PC-3 (cell line): Measurements from ENCODE around the gene SH3GL2. TPM values are rescaled to one million over a fixed set of nuclear protein-coding genes. Genes with fewer than 3 reads are reported as not detected.

ENCODE experiments used
- ATAC-seq: fragments of 200-7000 bp; cut with Tn5 transposase; 2 replicates; pipeline ENCODE4 v1.9.1; 2020; ENCODE audit warnings: mild to moderate bottlenecking, moderate library complexity
- BruUV-seq: library from RNA; stranded (reverse); fragments of 400-500 nt; replicated peaks from 2 replicates; lab custom pipeline; 2021; lab: Mats Ljungman, UMichigan
- CTCF ChIA-PET: fragments of 300-600 bp; sonication (Branson Sonifier 250); formaldehyde crosslinking; loops from one replicate; lab custom pipeline; 2022; ENCODE audit warnings: antibody characterized with exemption; lab: Charles Lee
- POLR2A ChIA-PET: fragments of 300-600 bp; sonication (Branson Sonifier 250); formaldehyde crosslinking; loops from one replicate; lab custom pipeline; 2022; ENCODE audit warnings: antibody characterized with exemption; ENCODE audit not compliant: unreplicated experiment; lab: Charles Lee
- DNase-seq: peaks from one replicate; pipeline ENCODE4 v3.0.0-alpha.2; 2015
- H2AFZ ChIP-seq: fragments of 300-600 bp; sonication (generic); 2 replicates; pipeline ENCODE4 v1.6.0; 2016; ENCODE audit warnings: antibody characterized with exemption, low read length
- H3F3A ChIP-seq: fragments of 300-600 bp; sonication (generic); one replicate; pipeline ENCODE4 v1.6.0; 2017; ENCODE audit warnings: antibody characterized with exemption, low read length, control low read depth, mild to moderate bottlenecking; ENCODE audit not compliant: unreplicated experiment
- H3K27ac ChIP-seq: fragments of 300-600 bp; sonication (generic); 2 replicates; pipeline ENCODE4 v1.5.1; 2016; ENCODE audit warnings: mild to moderate bottlenecking, low read length
- H3K27me3 ChIP-seq: fragments of 300-600 bp; sonication (generic); 2 replicates; pipeline ENCODE4 v1.6.1; 2016; ENCODE audit warnings: low read length, mixed read lengths
- H3K36me3 ChIP-seq: fragments of 300-600 bp; sonication (generic); 2 replicates; pipeline ENCODE4 v1.6.1; 2016; ENCODE audit warnings: low read depth, mixed run types, low read length, mixed read lengths
- H3K4me1 ChIP-seq: fragments of 300-600 bp; sonication (generic); 2 replicates; pipeline ENCODE4 v1.5.1; 2016; ENCODE audit warnings: low read length; ENCODE audit not compliant: insufficient read depth
- H3K4me2 ChIP-seq: fragments of 300-600 bp; sonication (generic); 2 replicates; pipeline ENCODE4 v1.6.0; 2016; ENCODE audit warnings: low read length
- H3K4me3 ChIP-seq: fragments of 300-600 bp; sonication (generic); 2 replicates; pipeline ENCODE4 v1.5.1; 2016; ENCODE audit warnings: mild to moderate bottlenecking, low read length, mixed read lengths
- H3K79me2 ChIP-seq: fragments of 300-600 bp; sonication (generic); 2 replicates; pipeline ENCODE4 v1.6.1; 2017; ENCODE audit warnings: low read length, mixed read lengths
- H3K9ac ChIP-seq: fragments of 300-600 bp; sonication (generic); 2 replicates; pipeline ENCODE4 v1.6.0; 2016; ENCODE audit warnings: mild to moderate bottlenecking, low read length
- H3K9me2 ChIP-seq: fragments of 300-600 bp; sonication (generic); replicated peaks from 2 replicates; pipeline ENCODE4 v1.6.1; 2016; ENCODE audit warnings: mixed run types, low read length, mixed read lengths
- H3K9me3 ChIP-seq: fragments of 300-600 bp; sonication (generic); 2 replicates; pipeline ENCODE4 v1.6.1; 2016; ENCODE audit warnings: low read length, mixed read lengths
- H4K20me1 ChIP-seq: fragments of 300-600 bp; sonication (generic); 2 replicates; pipeline ENCODE4 v1.6.1; 2016; ENCODE audit warnings: low read length, mixed read lengths
- CTCF ChIP-seq: fragments of 300-600 bp; sonication (generic); conservative IDR thresholded peaks from 2 replicates; pipeline ENCODE4 v1.5.1; 2017; ENCODE audit warnings: antibody characterized with exemption, low read depth, mild to moderate bottlenecking, low read length
- EZH2 ChIP-seq: fragments of 300-600 bp; sonication (generic); IDR thresholded peaks from one replicate; pipeline ENCODE4 v1.6.1; 2017; ENCODE audit warnings: antibody characterized with exemption, mild to moderate bottlenecking, low read length; ENCODE audit not compliant: unreplicated experiment
- EZH2phosphoT487 ChIP-seq: fragments of 300-600 bp; sonication (generic); IDR thresholded peaks from 2 replicates; pipeline ENCODE4 v1.6.1; 2018; ENCODE audit warnings: mild to moderate bottlenecking, antibody characterized with exemption, low read length, borderline replicate concordance
- intact Hi-C: fragments of 100-400 bp; cut with micrococcal nuclease; formaldehyde crosslinking; loops from 2 replicates; pipeline ENCODE4 v1.9.0; 2023
- total RNA-seq: library from RNA; depleted of rRNA; stranded (reverse); fragments of >200 nt; gene quantifications from 2 replicates; pipeline ENCODE4 v1.2.3, GENCODE V29; 2014

SH3GL2 gene
- total RNA-seq, 1 experiment from 2014 or later, result 2.9 TPM

GRCh38 chr9:17810317-17810716 lies 231.5 kb downstream of the SH3GL2 start:
- Histone ChIP-seq H3K27me3 (peaks cover 3% of the 10 kb centered on the region), H4K20me1 (no peaks in the 10 kb centered on the region), H3K4me3 (no peak overlapping the region), H2AFZ (no peak overlapping the region), H3F3A (no peaks in the 10 kb centered on the region), H3K36me3 (no peaks in the 10 kb centered on the region; the same call in 1 of the 2 replicates), H3K27ac (no peak overlapping the region), H3K4me2 (no peak overlapping the region), H3K9me3 (no peaks in the 10 kb centered on the region), H3K4me1 (no peaks in the 10 kb centered on the region), H3K9ac (no peak overlapping the region), H3K9me2 (no peaks in the 10 kb centered on the region), H3K79me2 (no peaks in the 10 kb centered on the region)
- no peak for ATAC-seq
- TF ChIP-seq CTCF (no peak), EZH2 (no peak), EZH2phosphoT487 (no peak)
- CTCF ChIA-PET, result interaction anchor here (1.1 kb wide), 2 partner anchors 28 to 1014 kb away, joined by 3 to 11 read pairs; no protein-coding TSS in a partner anchor
- POLR2A ChIA-PET, result no interaction called here
- DNase-seq, result no peak
- BruUV-seq, result no TSS peak
- intact Hi-C loops, result loop anchor here (5.0 kb wide), 3 partner anchors 337 to 1202 kb away; no protein-coding TSS in a partner anchor

GRCh38 chr9:17810728-17811571 lies 232.1 kb downstream of the SH3GL2 start:
- no peaks in the 10 kb centered on the region for H3K79me2 ChIP-seq
- no peaks in the 10 kb centered on the region for H3F3A ChIP-seq
- DNase-seq, result peak; percentile 69
- peak overlapping the region; percentile 33; the same call in 1 of the 2 replicates for H3K4me2 ChIP-seq
- ATAC-seq, result peak; percentile 55
- H3K4me1 ChIP-seq, result no peaks in the 10 kb centered on the region
- BruUV-seq, result no TSS peak
- no peaks in the 10 kb centered on the region for H4K20me1 ChIP-seq
- CTCF ChIA-PET, result interaction anchor here (0.6 to 1.2 kb wide), 9 partner anchors 8 to 1240 kb away, joined by 3 to 11 read pairs (median 4); no protein-coding TSS in a partner anchor
- intact Hi-C loops, result loop anchor here (1.0 to 5.0 kb wide), 4 partner anchors 336 to 1217 kb away; no protein-coding TSS in a partner anchor
- peaks cover 3% of the 10 kb centered on the region for H3K27me3 ChIP-seq
- peak overlapping the region; percentile 51; the same call in 1 of the 2 replicates for H2AFZ ChIP-seq
- no peak overlapping the region for H3K9ac ChIP-seq
- POLR2A ChIA-PET, result no interaction called here
- no peak overlapping the region for H3K4me3 ChIP-seq
- TF ChIP-seq CTCF (peak; percentile 86), EZH2 (no peak)
- H3K36me3 ChIP-seq, result no peaks in the 10 kb centered on the region; the same call in 1 of the 2 replicates
- no peaks in the 10 kb centered on the region for H3K9me3 ChIP-seq
- no peaks in the 10 kb centered on the region for H3K9me2 ChIP-seq
- H3K27ac ChIP-seq, result no peak overlapping the region

GRCh38 chr9:17813798-17814197 lies 234.9 kb downstream of the SH3GL2 start:
- Histone ChIP-seq H3K36me3 (no peaks in the 10 kb centered on the region; the same call in 1 of the 2 replicates), H3F3A (no peaks in the 10 kb centered on the region), H3K9me2 (no peaks in the 10 kb centered on the region), H3K27me3 (peaks cover 3% of the 10 kb centered on the region), H3K4me1 (no peaks in the 10 kb centered on the region), H3K4me3 (no peak overlapping the region), H2AFZ (no peak overlapping the region), H3K27ac (no peak overlapping the region), H3K9ac (no peak overlapping the region), H3K79me2 (no peaks in the 10 kb centered on the region), H3K4me2 (no peak overlapping the region), H3K9me3 (no peaks in the 10 kb centered on the region), H4K20me1 (no peaks in the 10 kb centered on the region)
- no peak for DNase-seq
- ChIA-PET POLR2A (no interaction called here), CTCF (no interaction called here)
- BruUV-seq, result no TSS peak
- no peak for TF ChIP-seq EZH2
- TF ChIP-seq CTCF, result no peak
- TF ChIP-seq EZH2phosphoT487, result no peak
- intact Hi-C loops, result loop anchor here (5.0 kb wide), 3 partner anchors 334 to 1199 kb away; no protein-coding TSS in a partner anchor
- ATAC-seq, result no peak
